HS-27A (cell line): ENCODE measurements around the gene IQCC.
A peak's percentile ranks its signal among the peaks of the same experiment; 100 is the strongest.

Experiments
- DNase-seq: peaks from one replicate; pipeline ENCODE4 v3.0.0-alpha.2; 2012; ENCODE audit warnings: low read depth, missing footprints

The IQCC gene

DNA sequence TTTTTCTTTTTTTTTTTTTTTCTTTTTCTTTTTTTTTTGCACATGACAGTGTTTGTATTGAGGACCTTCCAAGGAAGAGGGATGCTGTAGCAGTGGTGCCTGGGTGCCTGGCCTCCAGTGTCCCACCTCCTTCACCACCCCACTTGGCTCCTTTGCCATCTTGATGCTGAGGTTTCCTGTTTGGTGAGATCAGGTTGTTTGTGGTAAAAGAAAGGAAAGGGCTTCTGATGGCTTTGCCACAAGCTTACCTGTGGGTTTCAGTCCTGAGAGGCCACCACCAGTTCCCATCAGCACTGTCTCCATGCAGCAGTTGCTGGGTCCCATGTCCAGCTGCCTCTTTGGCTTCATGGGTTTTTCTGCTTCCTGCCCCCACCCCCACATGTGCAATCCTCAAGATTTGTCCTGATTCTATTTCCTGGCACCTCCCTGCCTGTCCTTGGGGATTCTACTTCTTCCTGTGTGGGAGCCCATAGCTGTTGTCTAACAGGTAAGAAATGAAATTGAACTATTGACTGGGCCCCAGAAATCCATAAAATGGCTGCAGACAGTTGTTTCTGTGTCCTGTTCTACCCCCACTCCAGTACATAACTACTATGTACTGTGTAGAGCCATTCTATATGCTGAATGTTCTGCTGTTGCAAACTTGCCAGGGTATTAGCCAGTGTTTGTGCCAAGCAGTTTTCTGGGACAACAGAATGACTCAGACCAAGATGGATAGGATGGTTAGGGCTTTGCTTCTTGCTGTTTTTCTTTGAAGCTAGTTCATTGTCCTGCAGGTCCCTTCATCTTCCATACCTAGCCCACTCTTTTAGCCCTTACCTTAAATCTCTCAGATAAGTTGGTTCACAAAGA, 9.3 kb upstream of the IQCC start:
- no peak for DNase-seq

DNA sequence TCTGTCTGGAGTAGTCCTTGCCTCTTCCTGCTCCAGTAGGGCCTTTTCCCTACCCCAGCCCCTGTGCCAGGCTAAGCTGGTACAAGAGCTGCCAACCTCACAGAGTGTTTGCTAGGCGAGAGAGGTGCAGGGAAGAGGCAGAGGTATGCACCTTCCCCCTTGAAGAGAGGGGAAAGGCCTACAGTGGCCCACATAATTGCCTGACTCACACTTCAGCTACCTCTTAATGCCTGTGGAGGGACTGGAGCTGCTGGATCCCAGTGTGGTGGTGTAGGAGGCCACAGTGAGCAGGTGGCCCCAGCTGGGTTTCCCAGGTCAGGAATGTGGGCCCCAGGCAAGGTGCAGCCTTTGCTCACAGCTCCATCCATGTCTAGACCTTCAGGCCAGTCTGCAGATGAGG, 8.4 kb upstream of the IQCC start:
- no peak for DNase-seq

DNA sequence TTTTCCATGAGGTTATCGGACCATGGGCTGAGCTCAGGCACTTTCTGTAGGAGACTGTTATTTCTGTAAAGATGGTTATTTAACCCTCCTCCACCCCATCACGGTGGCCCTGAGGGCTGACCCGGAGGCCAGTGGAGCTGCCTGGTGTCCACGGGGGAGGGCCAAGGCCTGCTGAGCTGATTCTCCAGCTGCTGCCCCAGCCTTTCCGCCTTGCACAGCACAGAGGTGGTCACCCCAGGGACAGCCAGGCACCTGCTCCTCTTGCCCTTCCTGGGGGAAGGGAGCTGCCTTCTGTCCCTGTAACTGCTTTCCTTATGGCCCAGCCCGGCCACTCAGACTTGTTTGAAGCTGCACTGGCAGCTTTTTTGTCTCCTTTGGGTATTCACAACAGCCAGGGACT, 7.6 kb upstream of the IQCC start:
- no peak for DNase-seq

GRCh38 chr1:32198237-32199042, 7.0 kb upstream of the IQCC start:
- no peak for DNase-seq

- DNase-seq = no peak
These were observed 6.3 kb upstream of the IQCC start for GRCh38 chr1:32199043-32199716.

DNA sequence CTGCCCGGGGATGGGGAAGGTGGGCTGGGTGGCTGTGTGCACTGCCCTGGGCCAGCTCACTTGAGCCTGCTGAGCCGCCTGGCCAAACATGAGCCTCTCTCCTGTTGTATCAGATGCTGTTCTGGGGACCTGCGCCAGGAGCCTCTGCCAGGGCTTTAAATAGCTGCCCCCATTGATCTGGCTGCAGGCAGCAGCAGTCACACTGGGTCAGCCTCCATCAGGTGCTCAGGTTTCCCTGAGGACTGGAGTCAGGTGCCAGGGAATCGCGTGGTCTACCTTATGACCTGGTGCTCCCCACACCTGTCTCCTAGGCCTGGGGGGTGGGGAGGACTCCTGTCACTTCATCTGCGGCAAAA, 5.8 kb upstream of the IQCC start:
- DNase-seq = no peak

DNA sequence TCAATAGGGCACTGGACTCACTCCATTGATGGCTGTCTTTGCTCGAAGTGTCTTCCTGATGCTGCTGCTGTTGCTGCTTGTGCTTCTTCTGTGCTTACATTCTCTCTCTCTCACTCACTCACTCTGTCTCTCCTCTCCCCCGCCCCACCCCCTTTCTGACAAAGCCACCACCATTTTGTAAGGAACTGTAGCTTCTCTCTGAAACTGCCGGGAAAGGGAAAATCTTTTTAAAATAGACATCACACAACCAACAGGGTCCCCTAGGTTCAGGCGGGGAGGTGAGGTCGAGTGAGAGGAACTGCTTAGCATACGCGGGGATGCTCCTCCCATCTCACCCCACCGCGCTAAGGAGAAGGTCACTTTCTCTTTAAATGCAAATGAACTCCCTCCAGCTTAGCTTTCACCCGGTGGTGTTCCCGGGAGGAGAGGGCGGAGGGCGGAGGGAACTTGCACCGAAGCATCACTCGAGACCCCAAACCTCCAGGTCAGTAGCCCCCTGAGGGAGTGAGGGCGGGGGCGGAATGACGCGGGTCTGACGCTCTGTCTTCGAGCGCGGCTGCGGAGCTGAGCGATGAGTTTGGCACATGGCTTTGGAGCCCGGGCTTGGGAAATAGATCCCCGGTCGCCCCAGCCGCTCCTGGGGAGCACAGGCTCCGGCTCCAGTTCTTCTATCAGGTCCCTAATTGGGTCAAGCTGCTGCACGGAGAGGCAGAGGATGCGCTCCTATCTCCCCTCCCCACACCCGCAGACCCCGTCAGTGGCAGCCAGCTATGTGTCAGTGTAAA, 5.1 kb upstream of the IQCC start, which contains the start of gene CCDC28B:
TSS of gene CCDC28B (plus strand) at position 370 of the 785 bp plus-strand sequence. CDS start 1,341 bp downstream, outside the sequence.
- DNase-seq = peak; percentile 45

GRCh38 chr1:32201011-32201855, 4.2 kb upstream of the IQCC start:
- DNase-seq = no peak

- no peak for DNase-seq
These were observed 519 bp upstream of the IQCC start for GRCh38 chr1:32204943-32205361.

DNA sequence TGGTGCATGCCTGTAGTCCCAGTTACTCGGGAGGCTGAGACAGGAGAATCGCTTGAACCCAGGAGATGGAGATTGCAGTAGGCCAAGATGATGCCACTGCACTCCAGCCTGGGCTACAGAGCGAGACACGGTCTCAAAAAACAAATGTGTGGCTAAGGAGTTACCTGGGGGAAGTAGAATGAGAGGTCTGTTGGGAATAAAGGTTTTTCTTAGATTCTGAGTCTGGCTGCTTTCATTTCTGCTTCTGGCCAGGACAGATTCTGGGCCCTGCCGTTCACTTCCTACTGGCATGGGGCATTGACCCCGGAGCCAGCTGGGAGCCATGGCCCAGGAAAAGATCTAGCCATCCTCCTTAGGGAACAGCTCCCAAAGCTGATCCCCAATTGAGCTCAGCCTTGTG, 3.0 kb downstream of the IQCC start:
- no peak for DNase-seq

DNA sequence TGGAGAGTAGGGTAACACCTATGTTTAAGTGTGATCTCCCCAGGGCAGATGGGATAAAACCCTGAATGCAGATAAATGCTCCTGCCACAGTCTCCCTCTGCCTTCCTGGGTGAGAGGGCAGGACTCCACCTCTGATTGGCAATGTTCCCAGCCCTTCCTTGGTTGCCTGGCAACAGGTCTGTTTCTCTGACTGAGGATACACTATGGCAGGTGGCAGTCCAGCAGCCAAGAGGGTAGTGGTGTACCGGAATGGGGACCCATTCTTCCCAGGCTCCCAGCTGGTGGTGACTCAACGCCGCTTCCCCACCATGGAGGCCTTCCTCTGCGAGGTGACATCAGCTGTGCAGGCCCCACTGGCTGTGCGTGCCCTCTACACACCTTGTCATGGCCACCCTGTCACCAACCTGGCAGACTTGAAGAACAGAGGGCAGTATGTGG, 3.4 kb downstream of the IQCC start, which contains the start of gene DCDC2B:
TSS of gene DCDC2B (plus strand) at position 199 of the 438 bp plus-strand sequence. CDS start at position 204, 5 bp downstream.
- DNase-seq = peak; percentile 31

- DNase-seq = no peak
These were observed 10.4 kb downstream of the IQCC start for GRCh38 chr1:32215629-32216480.

GRCh38 chr1:32216566-32216965, 11.1 kb downstream of the IQCC start:
- DNase-seq = no peak

GRCh38 chr1:32219022-32219421, 13.6 kb downstream of the IQCC start:
- no peak for DNase-seq

DNA sequence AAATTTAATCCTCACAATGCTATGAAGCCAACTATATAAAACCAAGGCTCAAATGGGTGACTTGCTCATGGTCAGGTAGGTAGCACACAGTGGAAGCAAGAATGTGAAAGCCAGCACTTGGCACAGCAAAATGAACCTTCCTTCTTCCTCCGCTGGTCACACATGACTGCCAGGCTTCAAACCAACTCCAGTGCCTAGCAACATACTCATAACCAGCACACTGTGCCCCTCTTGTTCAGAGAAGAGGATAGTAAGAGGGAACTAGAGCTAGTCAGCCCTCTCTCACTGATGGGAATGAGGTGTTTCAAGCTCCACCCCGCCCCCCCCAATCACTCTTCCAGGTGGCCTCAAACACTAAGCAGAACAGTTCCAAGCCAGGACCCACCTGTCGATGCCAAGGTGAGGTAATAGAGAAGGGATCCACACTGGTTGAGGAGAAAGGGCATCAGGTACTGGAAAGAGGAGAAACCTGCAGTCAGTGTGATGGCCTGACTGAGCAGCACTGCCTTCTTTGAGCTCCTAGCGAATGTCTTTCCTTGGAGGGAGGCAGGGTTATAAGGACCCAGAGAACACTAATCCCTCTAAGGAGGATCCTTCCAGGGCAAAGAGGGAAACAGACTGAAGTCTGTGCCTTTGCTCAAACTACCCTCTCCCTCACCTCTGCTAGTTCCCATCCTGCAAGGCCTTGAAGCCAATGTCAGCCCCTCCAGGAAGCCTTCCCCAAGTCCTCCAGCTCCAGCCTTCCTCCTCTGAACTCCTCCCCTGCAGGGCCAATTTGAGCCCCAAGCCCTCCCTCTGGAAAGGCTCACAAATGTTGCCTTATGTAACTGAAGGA, 15.5 kb downstream of the IQCC start:
- no peak for DNase-seq

- no peak for DNase-seq
These were observed 16.1 kb downstream of the IQCC start for GRCh38 chr1:32221581-32221979.

GRCh38 chr1:32221980-32222755, 16.7 kb downstream of the IQCC start, which contains the start of the genes EIF3I and TMEM234:
Gene EIF3I, plus strand, starts transcription at chr1:32222407. Its CDS starts 35 bp downstream, at chr1:32222442.
Gene TMEM234, minus strand, starts transcription at chr1:32222353. Its CDS starts 31 bp downstream, at chr1:32222322.
- peak; percentile 77 for DNase-seq

DNA sequence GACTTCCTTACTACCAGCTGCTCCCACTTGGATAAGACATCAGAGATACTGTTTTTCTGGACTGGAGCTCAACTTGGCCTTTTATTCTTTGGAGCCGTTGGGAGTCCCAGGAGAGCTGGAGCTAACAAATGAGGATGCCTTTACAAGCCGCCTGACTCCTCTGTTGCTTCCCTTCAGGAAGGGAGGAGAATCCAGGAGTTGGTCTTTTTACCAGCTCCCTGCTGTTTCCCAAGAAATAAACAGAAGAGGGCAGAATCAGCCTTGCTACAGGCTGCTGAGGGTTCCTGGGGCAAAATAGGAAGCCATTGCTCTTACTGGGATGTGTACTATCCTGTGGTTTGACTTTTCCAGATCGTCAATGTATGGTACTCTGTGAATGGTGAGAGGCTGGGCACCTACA, 18.2 kb downstream of the IQCC start:
- DNase-seq = no peak
